Renal pelvis (tissue), 4 donors: ENCODE measurements around the gene GTSF1L. TPM values are rescaled to one million over a fixed set of nuclear protein-coding genes. Genes with fewer than 3 reads are reported as not detected.

Source experiments
- DNase-seq: peaks from one replicate; pipeline ENCODE4 v3.0.0-alpha.2; 2013
- polyA plus RNA-seq, 3 donors: library from polyadenylated mRNA; unstranded; fragments of 120-200 nt; gene quantifications; one replicate each; pipeline ENCODE4 v1.2.1, GENCODE V29; 2013; ENCODE audit not compliant: insufficient read length in 3 of 3

Gene GTSF1L
- polyA plus RNA-seq, 3 donors, result not detected

- no peak for DNase-seq
Observed at GRCh38 chr20:43746344-43747137, 19.7 kb upstream of the GTSF1L start.

GRCh38 chr20:43744966-43745730 is 18.3 kb upstream of the GTSF1L start:
- no peak for DNase-seq

GRCh38 chr20:43744151-43744611 is 17.4 kb upstream of the GTSF1L start:
- DNase-seq, result no peak

- no peak for DNase-seq
Observed at GRCh38 chr20:43740642-43741041, 13.8 kb upstream of the GTSF1L start.

GRCh38 chr20:43739148-43739749 is 12.4 kb upstream of the GTSF1L start:
- no peak for DNase-seq

GRCh38 chr20:43737925-43738324 is 11.1 kb upstream of the GTSF1L start:
- DNase-seq, result no peak

GRCh38 chr20:43736588-43737158 is 9.9 kb upstream of the GTSF1L start:
- no peak for DNase-seq

GRCh38 chr20:43731927-43732326 is 5.1 kb upstream of the GTSF1L start:
- no peak for DNase-seq

GRCh38 chr20:43731469-43731868 is 4.7 kb upstream of the GTSF1L start:
- DNase-seq, result no peak

- no peak for DNase-seq
Observed at GRCh38 chr20:43728686-43729255, 2.0 kb upstream of the GTSF1L start.

GRCh38 chr20:43727980-43728590 is 1.3 kb upstream of the GTSF1L start:
- DNase-seq, result no peak

GRCh38 chr20:43726333-43726732 is 469 bp downstream of the GTSF1L start:
- DNase-seq, result no peak

- no peak for DNase-seq
Observed at GRCh38 chr20:43725666-43726065, 1.1 kb downstream of the GTSF1L start.

- DNase-seq, result no peak
Observed at GRCh38 chr20:43724383-43724782, 2.4 kb downstream of the GTSF1L start.

- no peak for DNase-seq
Observed at GRCh38 chr20:43723735-43724134, 3.1 kb downstream of the GTSF1L start.

GRCh38 chr20:43723186-43723585 is 3.6 kb downstream of the GTSF1L start:
- no peak for DNase-seq

- DNase-seq, result no peak
Observed at GRCh38 chr20:43722153-43722505, 4.7 kb downstream of the GTSF1L start.

GRCh38 chr20:43721429-43722152 is 5.2 kb downstream of the GTSF1L start:
- no peak for DNase-seq

GRCh38 chr20:43721097-43721428 is 5.7 kb downstream of the GTSF1L start:
- no peak for DNase-seq

GRCh38 chr20:43720007-43720406 is 6.8 kb downstream of the GTSF1L start:
- no peak for DNase-seq

GRCh38 chr20:43717616-43717995 is 9.2 kb downstream of the GTSF1L start:
- DNase-seq, result no peak
